Measurements from ENCODE around the gene YBX1. TPM values are rescaled to one million over a fixed set of nuclear protein-coding genes. Genes with fewer than 3 reads are reported as not detected.

The YBX1 gene
- total and polyA plus RNA-seq, 2 donors (not counting 1 experiment from before 2014, with no cell fraction given), result 164 to 345 TPM

- Mint-ChIP-seq H3K4me1 (peaks cover 32% of the 10 kb centered on the region), H3K27me3 (no peaks in the 10 kb centered on the region), H3K27ac (peak within 1 kb of the TSS; percentile 93), H3K9me3 (ENCODE audit: insufficient read depth) (no peaks in the 10 kb centered on the region), H3K4me3 (peak within 1 kb of the TSS; percentile 99)
- DNase-seq (peak; percentile 94), ATAC-seq (ENCODE audit: low read depth) (peak; percentile 99)
- H3K9ac ChIP-seq (ENCODE audit: low read length), result peak within 1 kb of the TSS; percentile 75
- H3K4me1 ChIP-seq (ENCODE audit: control insufficient read depth in 2 of 2, insufficient read depth in 2 of 2, low read length in 2 of 2), result peaks cover 15 to 22% of the 10 kb centered on the region in 2 donors
- WGBS (ENCODE audit: insufficient coverage), result under 1% methylated on average over 53 of the region's 53 CpGs
- TF ChIP-seq CTCF (IDR thresholded peaks at IDR 0.05) (no peak), EZH2 (IDR thresholded peaks at IDR 0.05; ENCODE audit: borderline replicate concordance, insufficient read depth, low read depth, low read length, poor library complexity, severe bottlenecking) (no peak)
- ChIA-PET POLR2A (interaction anchor here (0.6 to 1.9 kb wide), 6 partner anchors 24 to 298 kb away, joined by 3 to 19 read pairs (median 3); partner anchors contain the start of genes C1orf50, P3H1, YBX1 and ZNF691), CTCF (interaction anchor here (0.7 to 2.2 kb wide), 8 partner anchors 9 to 485 kb away, joined by 3 to 13 read pairs (median 4); partner anchors contain the start of genes C1orf50, P3H1 and YBX1)
- H3K9me3 ChIP-seq (ENCODE audit: control extremely low read depth in 1 of 3, control insufficient read depth in 2 of 3, insufficient read depth in 1 of 3, low read length in 2 of 3), result no peaks in the 10 kb centered on the region
- peak within 1 kb of the TSS; percentile 45 to 90 (median 84) for H3K4me3 ChIP-seq (ENCODE audit: control extremely low read depth in 1 of 5, extremely low read depth in 1 of 5, insufficient read depth in 1 of 5, low read depth in 2 of 5, low read length in 4 of 5)
- peak within 1 kb of the TSS; percentile 62 to 76 for H3K27ac ChIP-seq (ENCODE audit: low read length in 2 of 2)
- H4K20me1 ChIP-seq (ENCODE audit: control insufficient read depth, insufficient read depth, low read length, poor library complexity, severe bottlenecking), result no peaks in the 10 kb centered on the region
- intact Hi-C loops (cut with micrococcal nuclease), result loop anchor here (1.0 to 5.0 kb wide), 5 partner anchors 24 to 699 kb away; partner anchors contain the start of genes C1orf50, CDC20, FOXJ3 and P3H1
- H3K27me3 ChIP-seq (replicated peaks in 1 of 4; ENCODE audit: control extremely low read depth in 1 of 4, control insufficient read depth in 3 of 4, insufficient read depth in 4 of 4, low read length in 3 of 4), result no peaks in the 10 kb centered on the region
- peak within 1 kb of the TSS; percentile 85 for H3K4me2 ChIP-seq (replicated peaks; ENCODE audit: low read depth, low read length, poor library complexity, severe bottlenecking)
- H2AFZ ChIP-seq (ENCODE audit: insufficient read depth, low read depth, low read length, poor library complexity, severe bottlenecking), result peak within 1 kb of the TSS; percentile 84
- H3K36me3 ChIP-seq (replicated peaks in 1 of 2; ENCODE audit: control extremely low read depth in 1 of 2, control insufficient read depth in 1 of 2, extremely low read depth in 1 of 2, insufficient read depth in 2 of 2, low read length in 1 of 2), result peaks cover 0 to 20% of the 10 kb centered on the region in 2 experiments
- peaks cover 15% of the 10 kb centered on the region for H3K79me2 ChIP-seq (ENCODE audit: control insufficient read depth, insufficient read depth, low read length)
Observed at GRCh38 chr1:42657981-42658876, 24.0 kb upstream of the YBX1 start, which contains the start of gene PPIH. Gene PPIH, plus strand, starts transcription at chr1:42658423. Its CDS starts 24 bp downstream, at chr1:42658447.

Measured in B cell (primary cell).